HL-60 (cell line): ENCODE data around the gene KCNQ1.

ENCODE experiments used
- CTCF ChIP-seq: IDR thresholded peaks from one replicate; pipeline ENCODE4 v1.5.1; 2011; ENCODE audit warnings: low read length, control low read depth, inconsistent platforms; ENCODE audit not compliant: insufficient read depth
- GABPA ChIP-seq: IDR thresholded peaks from 2 replicates; pipeline ENCODE4 v1.6.1; 2012; ENCODE audit warnings: low read depth
- POLR2AphosphoS5 ChIP-seq: IDR thresholded peaks from 2 replicates; pipeline ENCODE4 v1.6.1; 2012; ENCODE audit warnings: low read depth
- SPI1 ChIP-seq: IDR thresholded peaks from 2 replicates; pipeline ENCODE4 v1.6.1; 2012; ENCODE audit warnings: low read depth, mild to moderate bottlenecking, borderline replicate concordance
- TF ChIP-seq, protein P1 (sequence below): IDR thresholded peaks from 2 replicates; pipeline ENCODE4 v1.6.1; 2012; ENCODE audit warnings: low read depth; ENCODE audit not compliant: insufficient replicate concordance

DNA sequence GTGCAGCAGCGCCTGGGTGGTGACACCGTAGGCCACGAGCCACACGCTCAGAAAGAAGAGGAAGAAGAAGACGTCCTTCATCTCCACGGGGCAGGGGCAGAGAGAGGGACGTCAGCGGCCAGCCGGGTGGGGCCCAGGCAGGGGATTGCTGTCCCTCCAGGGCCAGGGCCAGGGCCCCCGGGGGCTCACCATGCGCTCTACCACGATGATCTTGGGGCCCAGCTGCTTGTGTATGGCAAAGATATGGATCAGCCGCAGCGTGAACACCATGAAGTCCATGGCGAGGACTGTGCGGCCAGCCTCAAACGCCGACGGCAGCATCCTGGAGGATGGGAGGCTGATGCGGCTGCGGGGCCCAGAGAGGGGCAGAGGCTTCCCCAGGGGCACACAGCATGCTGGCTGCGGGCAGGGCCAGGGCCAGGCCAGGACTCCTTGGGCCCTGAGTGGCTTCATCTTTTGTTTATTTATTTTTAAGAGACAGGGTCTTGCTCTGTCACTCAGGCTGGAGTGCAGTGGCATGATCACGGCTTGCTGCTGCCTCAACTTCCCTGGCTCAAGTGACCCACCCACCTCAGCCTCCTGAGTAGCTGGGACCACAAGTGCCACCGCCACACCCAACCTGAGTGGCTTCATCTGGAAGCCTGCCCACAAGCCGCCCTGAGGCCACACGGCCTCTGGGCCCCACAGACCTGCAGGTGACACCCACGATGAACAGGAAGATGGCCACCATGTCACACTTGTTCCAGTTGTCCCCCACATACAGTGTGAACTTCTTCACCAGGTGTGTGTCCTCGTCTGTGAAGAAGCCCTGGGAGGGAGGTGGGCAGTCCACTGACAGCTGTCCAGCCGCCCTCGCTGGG lies 33.1 kb upstream of the KCNQ1 start:
- TF ChIP-seq SPI1 = no peak
- no peak for TF ChIP-seq CTCF
- no peak for TF ChIP-seq POLR2AphosphoS5
- TF ChIP-seq, protein P1, sequence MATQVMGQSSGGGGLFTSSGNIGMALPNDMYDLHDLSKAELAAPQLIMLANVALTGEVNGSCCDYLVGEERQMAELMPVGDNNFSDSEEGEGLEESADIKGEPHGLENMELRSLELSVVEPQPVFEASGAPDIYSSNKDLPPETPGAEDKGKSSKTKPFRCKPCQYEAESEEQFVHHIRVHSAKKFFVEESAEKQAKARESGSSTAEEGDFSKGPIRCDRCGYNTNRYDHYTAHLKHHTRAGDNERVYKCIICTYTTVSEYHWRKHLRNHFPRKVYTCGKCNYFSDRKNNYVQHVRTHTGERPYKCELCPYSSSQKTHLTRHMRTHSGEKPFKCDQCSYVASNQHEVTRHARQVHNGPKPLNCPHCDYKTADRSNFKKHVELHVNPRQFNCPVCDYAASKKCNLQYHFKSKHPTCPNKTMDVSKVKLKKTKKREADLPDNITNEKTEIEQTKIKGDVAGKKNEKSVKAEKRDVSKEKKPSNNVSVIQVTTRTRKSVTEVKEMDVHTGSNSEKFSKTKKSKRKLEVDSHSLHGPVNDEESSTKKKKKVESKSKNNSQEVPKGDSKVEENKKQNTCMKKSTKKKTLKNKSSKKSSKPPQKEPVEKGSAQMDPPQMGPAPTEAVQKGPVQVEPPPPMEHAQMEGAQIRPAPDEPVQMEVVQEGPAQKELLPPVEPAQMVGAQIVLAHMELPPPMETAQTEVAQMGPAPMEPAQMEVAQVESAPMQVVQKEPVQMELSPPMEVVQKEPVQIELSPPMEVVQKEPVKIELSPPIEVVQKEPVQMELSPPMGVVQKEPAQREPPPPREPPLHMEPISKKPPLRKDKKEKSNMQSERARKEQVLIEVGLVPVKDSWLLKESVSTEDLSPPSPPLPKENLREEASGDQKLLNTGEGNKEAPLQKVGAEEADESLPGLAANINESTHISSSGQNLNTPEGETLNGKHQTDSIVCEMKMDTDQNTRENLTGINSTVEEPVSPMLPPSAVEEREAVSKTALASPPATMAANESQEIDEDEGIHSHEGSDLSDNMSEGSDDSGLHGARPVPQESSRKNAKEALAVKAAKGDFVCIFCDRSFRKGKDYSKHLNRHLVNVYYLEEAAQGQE = no peak
- TF ChIP-seq GABPA = no peak
